Endothelial cell of umbilical vein (primary cell): ENCODE data around the gene TAGLN2. TPM values are rescaled to one million over a fixed set of nuclear protein-coding genes. Genes with fewer than 3 reads are reported as not detected.

Source experiments
- BruUV-seq: library from RNA; stranded (reverse); fragments of 400-500 nt; replicated peaks from 2 replicates; lab custom pipeline; 2021; lab: Mats Ljungman, UMichigan
- CTCF ChIA-PET: fragments of 300-600, 350-600 bp; sonication (Branson Sonifier 250); formaldehyde crosslinking; loops from one replicate; lab custom pipeline; 2021; ENCODE audit warnings: antibody characterized with exemption, inconsistent platforms; lab: Charles Lee
- POLR2A ChIA-PET: fragments of 300-600, 350-600 bp; sonication (Branson Sonifier 250); formaldehyde crosslinking; loops from one replicate; lab custom pipeline; 2021; ENCODE audit warnings: antibody characterized with exemption, inconsistent platforms; lab: Charles Lee
- DNase-seq: peaks from one replicate; pipeline ENCODE4 v3.0.0-alpha.2; 2011; ENCODE audit warnings: low read depth, low spot score
- FAIRE-seq: peaks from 2 replicates; lab custom pipeline; 2011; peaks lifted over from hg19 to GRCh38; lab: Jason Lieb, UNC
- H2AFZ ChIP-seq: 2 replicates; pipeline ENCODE4 v1.6.0; 2012; ENCODE audit warnings: low read depth, low read length, control low read depth, inconsistent platforms
- H3K27ac ChIP-seq: 2 replicates; pipeline ENCODE4 v1.5.1; 2011; ENCODE audit warnings: low read depth, mild to moderate bottlenecking, control low read depth, low read length, moderate library complexity; ENCODE audit not compliant: insufficient read depth
- H3K27me3 ChIP-seq, 2 experiments: 2 replicates each; pipeline versions ENCODE4 v1.6.0 to v1.6.1; 2011; ENCODE audit warnings: low read length in 2 of 2, mixed read lengths in 1 of 2; ENCODE audit not compliant: control insufficient read depth in 2 of 2, insufficient read depth in 2 of 2
- H3K36me3 ChIP-seq, 2 experiments: 2 replicates in 1 of 2; 3 replicates in 1 of 2; pipeline ENCODE4 v1.5.1; 2011; ENCODE audit warnings: low read length in 2 of 2, mild to moderate bottlenecking in 1 of 2, moderate library complexity in 1 of 2; ENCODE audit not compliant: control insufficient read depth in 2 of 2, insufficient read depth in 2 of 2; ENCODE audit errors: extremely low read depth in 1 of 2
- H3K4me1 ChIP-seq: 3 replicates; pipeline ENCODE4 v1.5.1; 2011; ENCODE audit warnings: mild to moderate bottlenecking, low read length; ENCODE audit not compliant: control insufficient read depth, insufficient read depth; ENCODE audit errors: extremely low read depth
- H3K4me2 ChIP-seq: 2 replicates; pipeline ENCODE4 v1.6.1; 2011; ENCODE audit warnings: low read length, control low read depth, mixed read lengths; ENCODE audit not compliant: insufficient read depth
- H3K4me3 ChIP-seq, 3 experiments: fragments of 200-600 bp in 1 of 3; sonication (generic), shearing (Covaris generic) in 1 of 3; replicated peaks in 1 of 3; 2 replicates each; pipeline ENCODE4 v1.5.1; 2011 to 2016; ENCODE audit warnings: control low read depth in 3 of 3, low read length in 3 of 3, mild to moderate bottlenecking in 2 of 3, inconsistent platforms in 1 of 3, low read depth in 1 of 3, moderate library complexity in 1 of 3; ENCODE audit not compliant: insufficient read depth in 1 of 3
- H3K79me2 ChIP-seq: 2 replicates; pipeline ENCODE4 v1.6.0; 2012; ENCODE audit warnings: low read length, inconsistent platforms; ENCODE audit not compliant: control insufficient read depth, insufficient read depth
- H3K9ac ChIP-seq: replicated peaks from 2 replicates; pipeline ENCODE3; 2011; ENCODE audit warnings: low read length, control low read depth; ENCODE audit not compliant: insufficient read depth; ENCODE audit errors: extremely low read depth
- H3K9me1 ChIP-seq: replicated peaks from 3 replicates; pipeline ENCODE4 v1.6.0; 2011; ENCODE audit warnings: mild to moderate bottlenecking, low read length; ENCODE audit not compliant: control insufficient read depth, insufficient read depth; ENCODE audit errors: extremely low read depth
- H3K9me3 ChIP-seq: replicated peaks from 2 replicates; pipeline ENCODE4 v1.5.1; 2012; ENCODE audit warnings: low read length, inconsistent platforms; ENCODE audit not compliant: control insufficient read depth, insufficient read depth
- H4K20me1 ChIP-seq: replicated peaks from 2 replicates; pipeline ENCODE3; 2011; ENCODE audit warnings: mild to moderate bottlenecking, low read length; ENCODE audit not compliant: control insufficient read depth, insufficient read depth; ENCODE audit errors: extremely low read depth
- EZH2 ChIP-seq: IDR thresholded peaks from 2 replicates; pipeline ENCODE4 v1.6.1; 2012; ENCODE audit warnings: borderline replicate concordance, low read depth, mild to moderate bottlenecking, moderate library complexity, low read length, inconsistent platforms; ENCODE audit not compliant: severe bottlenecking
- GATA2 ChIP-seq: IDR thresholded peaks from 2 replicates; pipeline ENCODE4 v1.7.0; 2011; ENCODE audit warnings: low read depth, mild to moderate bottlenecking, moderate library complexity, mixed read lengths, low read length; ENCODE audit not compliant: insufficient read length, insufficient read depth
- JUN ChIP-seq: IDR thresholded peaks from 2 replicates; pipeline ENCODE4 v1.6.1; 2011; ENCODE audit warnings: borderline replicate concordance, low read depth; ENCODE audit not compliant: insufficient read length, insufficient read depth
- dilution Hi-C: fragments of 300-500 bp; cut with MboI; formaldehyde crosslinking; loops from one replicate; pipeline ENCODE4 v1.15.0; 2019; ENCODE audit warnings: low sequenced_read_pairs; ENCODE audit not compliant: extremely low pct_ligation_motif_present
- intact Hi-C: fragments of 100-400 bp; cut with micrococcal nuclease; formaldehyde crosslinking; loops from one replicate; pipeline ENCODE4 v1.10.0; 2022
- polyA plus RNA-seq, 4 experiments: library from polyadenylated mRNA; depleted of rRNA in 3 of 4; stranded (reverse) in 3 of 4; unstranded in 1 of 4; fragments of >200 nt; gene quantifications; 2 replicates each; pipeline versions ENCODE4 v1.2.1 to v1.2.3, GENCODE V29; 2011 to 2012; ENCODE audit warnings: missing spikeins in 1 of 4
- total RNA-seq: library from RNA; stranded (reverse); gene quantifications from 2 replicates; pipeline ENCODE4 v1.2.3, GENCODE V29; 2021
- TF ChIP-seq, protein P1 (sequence below): IDR thresholded peaks from 2 replicates; pipeline ENCODE4 v1.6.1; 2011; ENCODE audit not compliant: insufficient read depth, insufficient read length

The TAGLN2 gene
- total and polyA plus RNA-seq, 2 donors (not counting 3 experiments of a cell fraction or from before 2014, with no cell fraction given) = 646 to 1,279 TPM

DNA sequence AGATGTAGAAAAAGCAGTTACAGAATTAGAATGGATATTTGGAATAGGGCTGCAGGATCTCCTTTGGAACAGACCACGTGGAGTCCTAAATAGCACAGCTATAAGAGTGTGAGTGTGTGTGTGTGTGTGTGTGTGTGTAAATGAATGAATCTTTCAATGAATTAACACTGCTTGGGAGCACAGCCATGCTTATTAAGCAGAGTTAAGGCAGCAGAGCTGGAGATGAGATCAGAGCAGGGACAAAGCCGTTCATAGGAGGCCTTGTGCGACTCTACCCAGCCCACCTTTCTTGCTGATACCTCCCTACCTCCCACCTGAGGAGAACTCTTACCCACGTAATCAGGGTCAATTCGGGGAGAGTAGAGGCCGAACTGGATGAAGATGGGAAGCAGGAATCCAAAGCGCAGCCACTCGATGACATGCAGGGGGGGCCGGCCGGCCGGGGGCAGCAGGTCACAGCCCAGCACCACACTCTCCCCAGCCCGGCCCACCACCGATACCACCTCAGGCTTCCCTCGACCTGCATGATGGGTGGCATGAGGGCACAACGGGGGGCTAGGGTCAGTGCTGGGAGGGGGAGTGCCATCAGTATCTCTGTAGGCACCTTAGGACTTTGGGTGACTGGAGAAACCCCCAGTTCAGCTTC is 17.4 kb upstream of the TAGLN2 start:
- dilution Hi-C loops = no loop called here
- Histone ChIP-seq H4K20me1 (no peaks in the 10 kb centered on the region), H3K4me3 (no peak overlapping the region), H3K9ac (no peak overlapping the region), H3K9me3 (no peaks in the 10 kb centered on the region), H3K27ac (no peak overlapping the region), H3K4me2 (no peak overlapping the region), H3K36me3 (no peaks in the 10 kb centered on the region), H3K9me1 (no peaks in the 10 kb centered on the region), H3K27me3 (peaks cover 24 to 30% of the 10 kb centered on the region in 2 experiments), H2AFZ (no peak overlapping the region), H3K79me2 (no peaks in the 10 kb centered on the region), H3K4me1 (peaks cover 5% of the 10 kb centered on the region)
- intact Hi-C loops = no loop called here
- POLR2A ChIA-PET = no interaction called here
- no TSS peak for BruUV-seq
- DNase-seq (no peak), FAIRE-seq (no peak)
- CTCF ChIA-PET = interaction anchor here (1.7 to 13.3 kb wide), 2 partner anchors 63 to 144 kb away, joined by 7 to 169 read pairs; no protein-coding TSS in a partner anchor
- TF ChIP-seq EZH2 (no peak), JUN (no peak)
- TF ChIP-seq, protein P1, sequence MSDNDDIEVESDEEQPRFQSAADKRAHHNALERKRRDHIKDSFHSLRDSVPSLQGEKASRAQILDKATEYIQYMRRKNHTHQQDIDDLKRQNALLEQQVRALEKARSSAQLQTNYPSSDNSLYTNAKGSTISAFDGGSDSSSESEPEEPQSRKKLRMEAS = no peak

DNA sequence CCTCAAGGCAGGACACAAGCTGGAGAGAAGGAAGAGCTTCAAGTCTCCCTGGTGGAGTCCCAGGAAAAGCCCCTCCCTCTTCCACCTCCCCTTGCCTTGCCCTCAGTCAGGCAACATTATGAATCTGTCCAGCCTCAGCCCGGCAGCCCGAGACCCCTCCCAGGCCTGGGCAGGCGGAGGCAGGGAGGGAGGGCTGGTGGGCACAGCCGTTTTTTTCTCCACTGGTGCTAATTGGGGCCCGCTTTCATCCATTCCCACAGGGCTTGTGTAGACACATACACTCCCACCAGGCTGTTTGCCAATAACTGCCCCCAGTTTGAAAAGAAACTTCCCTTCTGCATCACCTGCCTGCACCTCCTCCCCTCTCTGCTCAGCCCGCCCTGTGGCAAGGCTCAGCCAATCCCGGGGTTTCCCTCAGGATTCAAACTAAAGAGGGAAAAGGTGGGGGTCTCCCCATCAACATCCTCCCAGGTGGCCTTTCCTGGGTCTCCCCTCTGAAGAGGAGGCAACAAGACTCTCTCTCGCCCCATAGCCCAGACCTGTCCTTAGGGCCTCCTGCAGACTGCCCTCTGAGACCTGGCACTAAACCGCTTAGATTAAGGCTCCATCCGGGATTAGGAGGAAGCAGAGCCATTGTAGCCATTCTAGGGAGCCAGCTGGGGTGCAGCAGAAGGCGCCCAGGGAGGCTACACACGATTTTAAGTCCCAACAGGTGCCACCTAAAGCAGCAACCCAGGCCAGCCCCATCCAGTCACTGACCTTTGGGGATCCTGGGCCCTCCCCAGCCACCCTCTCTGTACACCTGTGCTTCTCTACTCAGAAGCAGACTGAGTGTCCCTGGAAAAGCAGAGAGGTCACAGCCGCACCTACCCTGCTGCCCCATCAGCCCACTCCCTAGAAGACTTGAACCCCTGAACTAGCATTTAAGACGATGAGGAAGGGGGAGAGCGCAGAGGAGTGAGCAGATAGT is 16.6 kb upstream of the TAGLN2 start:
- no peaks in the 10 kb centered on the region for H3K9me3 ChIP-seq
- no peaks in the 10 kb centered on the region for H3K36me3 ChIP-seq
- no peak overlapping the region for H3K27ac ChIP-seq
- POLR2A ChIA-PET = no interaction called here
- H3K9ac ChIP-seq = no peak overlapping the region
- BruUV-seq = no TSS peak
- H3K4me2 ChIP-seq = no peak overlapping the region
- TF ChIP-seq EZH2 = no peak
- TF ChIP-seq GATA2 = no peak
- H3K4me1 ChIP-seq = peaks cover 5% of the 10 kb centered on the region
- H2AFZ ChIP-seq = no peak overlapping the region
- H3K27me3 ChIP-seq = peaks cover 26 to 28% of the 10 kb centered on the region in 2 experiments
- H3K9me1 ChIP-seq = no peaks in the 10 kb centered on the region
- dilution Hi-C loops (no loop called here), intact Hi-C loops (no loop called here)
- no peaks in the 10 kb centered on the region for H4K20me1 ChIP-seq
- no peaks in the 10 kb centered on the region for H3K79me2 ChIP-seq
- CTCF ChIA-PET = interaction anchor here (1.7 to 13.3 kb wide), 3 partner anchors 51 to 143 kb away, joined by 4 to 169 read pairs (median 7); no protein-coding TSS in a partner anchor
- no peak overlapping the region for H3K4me3 ChIP-seq
- DNase-seq = no peak
- FAIRE-seq = no peak
